Endothelial cell of umbilical vein (primary cell): Measurements from ENCODE around the gene PCNX1.

Source experiments
- EZH2 ChIP-seq: IDR thresholded peaks from 2 replicates; pipeline ENCODE4 v1.6.1; 2012; ENCODE audit warnings: borderline replicate concordance, low read depth, mild to moderate bottlenecking, moderate library complexity, low read length, inconsistent platforms; ENCODE audit not compliant: severe bottlenecking
- FOS ChIP-seq: IDR thresholded peaks from 2 replicates; pipeline ENCODE4 v1.6.1; 2011; ENCODE audit warnings: mild to moderate bottlenecking, low read length, moderate library complexity, borderline replicate concordance; ENCODE audit not compliant: insufficient read depth
- JUN ChIP-seq: IDR thresholded peaks from 2 replicates; pipeline ENCODE4 v1.6.1; 2011; ENCODE audit warnings: borderline replicate concordance, low read depth; ENCODE audit not compliant: insufficient read length, insufficient read depth
- MYC ChIP-seq: IDR thresholded peaks from one replicate; pipeline ENCODE4 v1.6.1; 2011; ENCODE audit warnings: mild to moderate bottlenecking, low read depth, low read length
- POLR2A ChIP-seq: IDR thresholded peaks from 2 replicates; pipeline ENCODE4 v1.6.1; 2012; ENCODE audit warnings: low read depth, mild to moderate bottlenecking, control low read depth, low read length
- POLR2AphosphoS5 ChIP-seq: IDR thresholded peaks from 2 replicates; pipeline ENCODE4 v1.6.1; 2012; ENCODE audit warnings: low read depth, mild to moderate bottlenecking, control low read depth, low read length, moderate library complexity; ENCODE audit not compliant: insufficient read depth
- TF ChIP-seq, protein P1 (sequence below), 2 donors: IDR thresholded peaks; 1 replicate in 1 of 2; 2 replicates in 1 of 2; pipeline ENCODE4 v1.5.1; 2011; ENCODE audit warnings: low read length in 2 of 2, mild to moderate bottlenecking in 2 of 2, moderate library complexity in 2 of 2, control low read depth in 1 of 2, inconsistent platforms in 1 of 2, low read depth in 1 of 2; ENCODE audit not compliant: insufficient read depth in 1 of 2; ENCODE audit errors: extremely low read depth in 1 of 2
- TF ChIP-seq, protein P2 (sequence below): IDR thresholded peaks from 2 replicates; pipeline ENCODE4 v1.6.1; 2011; ENCODE audit not compliant: insufficient read depth, insufficient read length

- TF ChIP-seq, protein P1, sequence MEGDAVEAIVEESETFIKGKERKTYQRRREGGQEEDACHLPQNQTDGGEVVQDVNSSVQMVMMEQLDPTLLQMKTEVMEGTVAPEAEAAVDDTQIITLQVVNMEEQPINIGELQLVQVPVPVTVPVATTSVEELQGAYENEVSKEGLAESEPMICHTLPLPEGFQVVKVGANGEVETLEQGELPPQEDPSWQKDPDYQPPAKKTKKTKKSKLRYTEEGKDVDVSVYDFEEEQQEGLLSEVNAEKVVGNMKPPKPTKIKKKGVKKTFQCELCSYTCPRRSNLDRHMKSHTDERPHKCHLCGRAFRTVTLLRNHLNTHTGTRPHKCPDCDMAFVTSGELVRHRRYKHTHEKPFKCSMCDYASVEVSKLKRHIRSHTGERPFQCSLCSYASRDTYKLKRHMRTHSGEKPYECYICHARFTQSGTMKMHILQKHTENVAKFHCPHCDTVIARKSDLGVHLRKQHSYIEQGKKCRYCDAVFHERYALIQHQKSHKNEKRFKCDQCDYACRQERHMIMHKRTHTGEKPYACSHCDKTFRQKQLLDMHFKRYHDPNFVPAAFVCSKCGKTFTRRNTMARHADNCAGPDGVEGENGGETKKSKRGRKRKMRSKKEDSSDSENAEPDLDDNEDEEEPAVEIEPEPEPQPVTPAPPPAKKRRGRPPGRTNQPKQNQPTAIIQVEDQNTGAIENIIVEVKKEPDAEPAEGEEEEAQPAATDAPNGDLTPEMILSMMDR (IDR thresholded peaks at IDR 0.05; ENCODE audit: extremely low read depth in 1 of 2, insufficient read depth in 1 of 2, low read depth in 1 of 2, low read length in 2 of 2) = no peak
- TF ChIP-seq POLR2AphosphoS5 (no peak), POLR2A (no peak), MYC (no peak), EZH2 (no peak), JUN (no peak), FOS (no peak)
- TF ChIP-seq, protein P2, sequence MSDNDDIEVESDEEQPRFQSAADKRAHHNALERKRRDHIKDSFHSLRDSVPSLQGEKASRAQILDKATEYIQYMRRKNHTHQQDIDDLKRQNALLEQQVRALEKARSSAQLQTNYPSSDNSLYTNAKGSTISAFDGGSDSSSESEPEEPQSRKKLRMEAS = no peak
Measured at GRCh38 chr14:70898111-70898745, 9.0 kb upstream of the PCNX1 start.
